ENCODE data around the gene CMKLR1.

Gene CMKLR1

GRCh38 chr12:108297424-108297823 is 41.7 kb downstream of the CMKLR1 start:
- no peak for DNase-seq

- DNase-seq = no peak
Measured at GRCh38 chr12:108296945-108297344, 42.2 kb downstream of the CMKLR1 start.

GRCh38 chr12:108295641-108296040 is 43.5 kb downstream of the CMKLR1 start:
- DNase-seq = no peak

- no peak for DNase-seq
Measured at GRCh38 chr12:108289350-108290161, 49.6 kb downstream of the CMKLR1 start.

GRCh38 chr12:108287227-108287626 is 51.9 kb downstream of the CMKLR1 start:
- DNase-seq = no peak

GRCh38 chr12:108285016-108285415 is 54.1 kb downstream of the CMKLR1 start:
- DNase-seq = no peak

GRCh38 chr12:108284163-108284562 is 54.9 kb downstream of the CMKLR1 start:
- no peak for DNase-seq

GRCh38 chr12:108282676-108283075 is 56.4 kb downstream of the CMKLR1 start:
- no peak for DNase-seq

GRCh38 chr12:108282160-108282559 is 57.0 kb downstream of the CMKLR1 start:
- no peak for DNase-seq

- no peak for DNase-seq
Measured at GRCh38 chr12:108277613-108278012, 61.5 kb downstream of the CMKLR1 start.

- no peak for DNase-seq
Measured at GRCh38 chr12:108273217-108273616, 65.9 kb downstream of the CMKLR1 start.

GRCh38 chr12:108271951-108272872 is 66.9 kb downstream of the CMKLR1 start:
- no peak for DNase-seq

GRCh38 chr12:108270849-108271143 is 68.3 kb downstream of the CMKLR1 start:
- no peak for DNase-seq

GRCh38 chr12:108270035-108270848 is 68.9 kb downstream of the CMKLR1 start:
- no peak for DNase-seq

- no peak for DNase-seq
Measured at GRCh38 chr12:108269224-108269623, 69.9 kb downstream of the CMKLR1 start.

GRCh38 chr12:108268397-108268796 is 70.7 kb downstream of the CMKLR1 start:
- DNase-seq = no peak

GRCh38 chr12:108267450-108267849 is 71.7 kb downstream of the CMKLR1 start:
- DNase-seq = no peak

GRCh38 chr12:108266131-108266530 is 73.0 kb downstream of the CMKLR1 start:
- DNase-seq = no peak

GRCh38 chr12:108265505-108265904 is 73.6 kb downstream of the CMKLR1 start:
- DNase-seq = no peak

- DNase-seq = no peak
Measured at GRCh38 chr12:108260969-108261368, 78.1 kb downstream of the CMKLR1 start.

GRCh38 chr12:108260039-108260438 is 79.1 kb downstream of the CMKLR1 start:
- DNase-seq = no peak

GRCh38 chr12:108257610-108258106 is 81.5 kb downstream of the CMKLR1 start:
- DNase-seq = no peak

- DNase-seq = no peak
Measured at GRCh38 chr12:108257004-108257403, 82.1 kb downstream of the CMKLR1 start.

Data from activated CD4-positive, CD25-positive, alpha-beta regulatory T cell treated with anti-CD3 and anti-CD28 coated beads, Interleukin-2, amount 50 U/mL, for 72 hours (primary cell).